8988T (cell line): ENCODE results near the gene SFTPB.
"Not testable (repeated sequence)": the region's sequence is repeated elsewhere in the genome, so short reads cannot be mapped to it uniquely, and the experiment has no call there.

Experiments used
- DNase-seq: peaks from one replicate; pipeline ENCODE4 v3.0.0; 2011

Gene SFTPB

GRCh38 chr2:85652056-85652455, 15.9 kb downstream of the SFTPB start:
- no peak for DNase-seq

GRCh38 chr2:85651097-85651496, 16.9 kb downstream of the SFTPB start:
- no peak for DNase-seq

- no peak for DNase-seq
These were observed 17.5 kb downstream of the SFTPB start for GRCh38 chr2:85650456-85650855.

- no peak for DNase-seq
These were observed 18.5 kb downstream of the SFTPB start for GRCh38 chr2:85649201-85650190.

- DNase-seq, result peak; percentile 46
These were observed 19.4 kb downstream of the SFTPB start for GRCh38 chr2:85648619-85649018.

GRCh38 chr2:85647823-85648526, 20.0 kb downstream of the SFTPB start:
- no peak for DNase-seq

- DNase-seq, result no peak
These were observed 21.8 kb downstream of the SFTPB start for GRCh38 chr2:85646166-85646565.

GRCh38 chr2:85644909-85645308, 23.1 kb downstream of the SFTPB start:
- no peak for DNase-seq

GRCh38 chr2:85642725-85643124, 25.3 kb downstream of the SFTPB start:
- DNase-seq, result no peak

- no peak for DNase-seq
These were observed 32.4 kb downstream of the SFTPB start for GRCh38 chr2:85635636-85636035.

GRCh38 chr2:85635011-85635410, 33.0 kb downstream of the SFTPB start:
- DNase-seq, result no peak

GRCh38 chr2:85631316-85631715, 36.7 kb downstream of the SFTPB start:
- no peak for DNase-seq

GRCh38 chr2:85628658-85629057, 39.3 kb downstream of the SFTPB start:
- no peak for DNase-seq

- DNase-seq, result no peak
These were observed 44.0 kb downstream of the SFTPB start for GRCh38 chr2:85623991-85624390.

GRCh38 chr2:85621338-85621737, 46.7 kb downstream of the SFTPB start:
- no peak for DNase-seq

- DNase-seq, result no peak
These were observed 48.4 kb downstream of the SFTPB start for GRCh38 chr2:85619617-85620016.

GRCh38 chr2:85617723-85618122, 50.3 kb downstream of the SFTPB start:
- not testable (repeated sequence) for DNase-seq

- no peak for DNase-seq
These were observed 52.6 kb downstream of the SFTPB start for GRCh38 chr2:85615413-85615728.

GRCh38 chr2:85614757-85615156, 53.2 kb downstream of the SFTPB start:
- DNase-seq, result not testable (repeated sequence)

GRCh38 chr2:85613717-85614515, 54.1 kb downstream of the SFTPB start:
- DNase-seq, result no peak

- DNase-seq, result peak; percentile 91
These were observed 56.1 kb downstream of the SFTPB start, which contains the start of gene C2orf68 for GRCh38 chr2:85611705-85612587. Gene C2orf68 (minus strand): TSS chr2:85612066. CDS start chr2:85611984, 82 bp downstream.

- no peak for DNase-seq
These were observed 56.7 kb downstream of the SFTPB start for GRCh38 chr2:85611217-85611704.
